Loucy (cell line): Measurements from ENCODE around the gene CNDP2.

ENCODE experiments used
- EZH2phosphoT487 ChIP-seq: fragments of 200-600 bp; IDR thresholded peaks from 2 replicates; pipeline ENCODE4 v1.6.1; 2018; ENCODE audit warnings: antibody characterized with exemption, mild to moderate bottlenecking, moderate library complexity, borderline replicate concordance
- TF ChIP-seq, protein P1 (sequence below): fragments of 200-600 bp; sonication (generic); conservative IDR thresholded peaks from 2 replicates; pipeline ENCODE4 v1.5.1; 2014; ENCODE audit warnings: mild to moderate bottlenecking, antibody characterized with exemption, low read length

DNA sequence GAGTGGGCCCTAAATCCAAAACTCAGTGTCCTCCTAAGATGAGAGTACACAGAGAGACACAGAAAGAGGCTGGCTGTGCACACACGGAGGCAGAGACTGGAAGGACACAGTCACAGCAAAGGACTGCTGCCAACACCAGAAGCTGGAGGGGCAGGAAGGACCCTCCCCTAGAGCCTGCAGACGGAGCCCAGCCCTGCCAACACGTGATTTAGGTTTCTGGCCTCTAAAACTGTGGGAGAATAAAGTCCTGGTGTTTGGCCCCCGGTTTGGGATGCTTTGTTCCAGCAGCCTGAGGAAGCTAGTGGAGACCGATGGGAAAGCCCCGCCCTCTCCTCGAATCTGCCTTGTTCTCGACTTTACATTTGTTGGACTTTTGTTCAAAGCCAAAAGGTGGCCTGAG is 48.7 kb downstream of the CNDP2 start:
- TF ChIP-seq, protein P1, sequence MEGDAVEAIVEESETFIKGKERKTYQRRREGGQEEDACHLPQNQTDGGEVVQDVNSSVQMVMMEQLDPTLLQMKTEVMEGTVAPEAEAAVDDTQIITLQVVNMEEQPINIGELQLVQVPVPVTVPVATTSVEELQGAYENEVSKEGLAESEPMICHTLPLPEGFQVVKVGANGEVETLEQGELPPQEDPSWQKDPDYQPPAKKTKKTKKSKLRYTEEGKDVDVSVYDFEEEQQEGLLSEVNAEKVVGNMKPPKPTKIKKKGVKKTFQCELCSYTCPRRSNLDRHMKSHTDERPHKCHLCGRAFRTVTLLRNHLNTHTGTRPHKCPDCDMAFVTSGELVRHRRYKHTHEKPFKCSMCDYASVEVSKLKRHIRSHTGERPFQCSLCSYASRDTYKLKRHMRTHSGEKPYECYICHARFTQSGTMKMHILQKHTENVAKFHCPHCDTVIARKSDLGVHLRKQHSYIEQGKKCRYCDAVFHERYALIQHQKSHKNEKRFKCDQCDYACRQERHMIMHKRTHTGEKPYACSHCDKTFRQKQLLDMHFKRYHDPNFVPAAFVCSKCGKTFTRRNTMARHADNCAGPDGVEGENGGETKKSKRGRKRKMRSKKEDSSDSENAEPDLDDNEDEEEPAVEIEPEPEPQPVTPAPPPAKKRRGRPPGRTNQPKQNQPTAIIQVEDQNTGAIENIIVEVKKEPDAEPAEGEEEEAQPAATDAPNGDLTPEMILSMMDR: no peak
- no peak for TF ChIP-seq EZH2phosphoT487
